HepG2 (cell line): ENCODE measurements around the gene MTHFD1.

ENCODE experiments used
- EZH2 ChIP-seq: conservative IDR thresholded peaks from 2 replicates; pipeline ENCODE4 v1.6.1; 2012; ENCODE audit warnings: mild to moderate bottlenecking, low read depth, low read length, moderate library complexity
- PBX3 ChIP-seq: sonication (generic); formaldehyde crosslinking; IDR thresholded peaks from 2 replicates; pipeline ENCODE4 v1.8.1; 2023; ENCODE audit warnings: missing genetic modification reagents, inconsistent platforms, borderline replicate concordance
- RBM22 ChIP-seq: fragments of 200-400 bp; formaldehyde crosslinking; optimal IDR thresholded peaks from 2 replicates; pipeline ENCODE3; 2017; ENCODE audit warnings: mild to moderate bottlenecking, low read length, moderate library complexity
- REL ChIP-seq: sonication (generic); formaldehyde crosslinking; conservative IDR thresholded peaks from 2 replicates; pipeline ENCODE4 v1.8.0; 2022; ENCODE audit warnings: mild to moderate bottlenecking, missing genetic modification reagents, moderate library complexity
- ZNF232 ChIP-seq: sonication (generic); formaldehyde crosslinking; IDR thresholded peaks from 2 replicates; pipeline ENCODE4 v1.4.0; 2020; ENCODE audit warnings: missing genetic modification reagents, borderline replicate concordance

- no peak for TF ChIP-seq EZH2
- no peak for TF ChIP-seq REL (CRISPR knock-in tag)
- TF ChIP-seq ZNF232, result no peak; the same call in 1 of the 2 replicates
- TF ChIP-seq RBM22, result no peak
- TF ChIP-seq PBX3, result 0 out of 2 replicates have a peak, but pooled peaks have one; percentile 13
Observed at GRCh38 chr14:64388533-64389285, 556 bp downstream of the MTHFD1 start.
